ENCODE data around the gene HOXB3. TPM values are rescaled to one million over a fixed set of nuclear protein-coding genes. Genes with fewer than 3 reads are reported as not detected.
A peak's percentile ranks its signal among the peaks of the same experiment; 100 is the strongest.

Gene HOXB3
- total and polyA plus RNA-seq, 2 of the 13 experiments (the other 11 are each of a cell fraction or from before 2014, with no cell fraction given): not detected

DNA sequence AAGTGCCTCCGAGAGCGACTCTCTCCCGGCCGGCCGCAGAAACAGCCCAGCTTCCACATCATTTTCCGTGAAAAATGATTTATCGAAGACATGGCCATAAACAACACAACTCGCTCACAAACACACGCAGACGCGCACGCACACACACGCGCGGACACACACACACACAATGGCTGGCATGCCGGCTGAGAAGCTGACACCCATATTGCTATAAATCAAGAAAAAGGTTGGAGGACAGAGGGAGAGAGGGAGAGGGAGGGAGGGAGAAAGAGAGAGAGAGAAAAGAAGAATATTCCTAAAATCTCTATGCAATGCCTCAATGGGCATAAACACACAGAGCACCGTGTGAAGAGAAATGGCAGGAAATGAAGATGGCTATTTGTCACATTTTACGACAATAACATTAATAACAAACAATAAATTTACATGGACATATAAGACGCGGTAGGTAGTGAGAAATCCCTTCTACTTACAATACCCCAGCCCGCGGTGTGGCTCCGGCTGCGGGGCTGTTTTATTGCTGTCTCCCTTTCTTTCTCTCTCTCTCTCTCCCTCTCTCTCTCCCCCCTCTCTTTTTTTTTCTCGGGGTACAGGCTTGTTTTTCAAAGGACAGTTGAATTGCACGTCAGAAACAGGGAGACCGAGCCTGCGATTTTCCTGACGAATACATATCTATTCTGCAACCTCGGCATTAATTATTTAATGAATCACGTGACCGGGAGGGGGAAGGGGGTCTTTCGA, 21.4 kb downstream of the HOXB3 start:
- 0 out of 2 replicates have a peak, but pooled peaks cover 4% of the 10 kb centered on the region for H4K20me1 ChIP-seq (ENCODE audit: insufficient read depth, low read length)
- no peaks in the 10 kb centered on the region for H3K79me2 ChIP-seq (ENCODE audit: insufficient read depth, low read length)
- POLR2A ChIA-PET: no interaction called here
- no peak for DNase-seq (ENCODE audit: low spot score)
- CTCF ChIA-PET (ENCODE audit: low intra/inter-chr PET ratio, low total read pairs): no interaction called here
- H3K4me1 ChIP-seq (ENCODE audit: insufficient read depth, low read length): no peaks in the 10 kb centered on the region
- no peak for ATAC-seq
- H3K9ac ChIP-seq (ENCODE audit: insufficient read depth, low read depth, low read length): no peak overlapping the region
- no peak overlapping the region for H3K4me2 ChIP-seq (ENCODE audit: low read depth, low read length)
- peaks cover 22 to 95% of the 10 kb centered on the region in 2 experiments for H3K27me3 ChIP-seq (ENCODE audit: control insufficient read depth in 1 of 2, insufficient read depth in 2 of 2, low read length in 2 of 2)
- no peaks in the 10 kb centered on the region for H3K36me3 ChIP-seq (replicated peaks in 1 of 2; ENCODE audit: control insufficient read depth in 1 of 2, insufficient read depth in 2 of 2, low read length in 2 of 2)
- no peak for FAIRE-seq
- no peak overlapping the region for H3K27ac ChIP-seq (ENCODE audit: extremely low read length, insufficient read depth, low read length)
- H3K4me3 ChIP-seq (replicated peaks in 1 of 3; ENCODE audit: insufficient read depth in 1 of 3, low read depth in 2 of 3, low read length in 3 of 3): no peak overlapping the region
- no peaks in the 10 kb centered on the region for H3K9me3 ChIP-seq (ENCODE audit: low read length)
- BruUV-seq (replicated peaks): no TSS peak
- intact Hi-C loops (cut with micrococcal nuclease; ENCODE audit: unreplicated experiment) (no loop called here), in situ Hi-C loops (cut with HindIII; ENCODE audit: extremely low pct_ligation_motif_present, low pct_unique_long_range_greater_than_20kb) (no loop called here)
- no peak overlapping the region for H2AFZ ChIP-seq (ENCODE audit: low read length)
- 18% methylated on average over 33 of the region's 33 CpGs for WGBS (ENCODE audit: low lambda C conversion rate)
- TF ChIP-seq KMT2B (CRISPR knock-in tag; IDR thresholded peaks at IDR 0.05) (no peak), HNRNPK (IDR thresholded peaks at IDR 0.05; ENCODE audit: low read depth, low read length, poor library complexity, severe bottlenecking) (peak; percentile 15), FOXK2 (IDR thresholded peaks at IDR 0.05) (no peak), THYN1 (CRISPR knock-in tag; IDR thresholded peaks at IDR 0.05; ENCODE audit: borderline replicate concordance, low read depth) (no peak), MED8 (CRISPR knock-in tag; IDR thresholded peaks at IDR 0.05; ENCODE audit: insufficient replicate concordance) (no peak), MEIS2 (CRISPR knock-in tag; IDR thresholded peaks at IDR 0.05) (no peak), TCF7L2 (IDR thresholded peaks at IDR 0.05; ENCODE audit: low read depth, low read length) (no peak), RAD51 (IDR thresholded peaks at IDR 0.05; ENCODE audit: borderline replicate concordance) (peak; percentile 82), ZNF350 (CRISPR knock-in tag; IDR thresholded peaks at IDR 0.05; ENCODE audit: borderline replicate concordance, low read depth) (no peak), ZNF782 (CRISPR knock-in tag; IDR thresholded peaks at IDR 0.05; ENCODE audit: borderline replicate concordance) (no peak), MAFK (conservative IDR thresholded peaks at IDR 0.05 in 1 of 2, IDR thresholded peaks at IDR 0.05 in 1 of 2; ENCODE audit: low read length in 2 of 2) (peak; percentile 61 to 74; a peak in 3 of 4 replicates), KLF13 (CRISPR knock-in tag; IDR thresholded peaks at IDR 0.05) (no peak), MAFF (IDR thresholded peaks at IDR 0.05; ENCODE audit: low read depth, low read length) (peak; percentile 62)
- TF ChIP-seq, protein P1, sequence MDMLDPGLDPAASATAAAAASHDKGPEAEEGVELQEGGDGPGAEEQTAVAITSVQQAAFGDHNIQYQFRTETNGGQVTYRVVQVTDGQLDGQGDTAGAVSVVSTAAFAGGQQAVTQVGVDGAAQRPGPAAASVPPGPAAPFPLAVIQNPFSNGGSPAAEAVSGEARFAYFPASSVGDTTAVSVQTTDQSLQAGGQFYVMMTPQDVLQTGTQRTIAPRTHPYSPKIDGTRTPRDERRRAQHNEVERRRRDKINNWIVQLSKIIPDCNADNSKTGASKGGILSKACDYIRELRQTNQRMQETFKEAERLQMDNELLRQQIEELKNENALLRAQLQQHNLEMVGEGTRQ (IDR thresholded peaks at IDR 0.05; ENCODE audit: low read depth, low read length): peak; percentile 16; the same call in 1 of the 2 replicates
- TF ChIP-seq, protein P1 (CRISPR knock-in tag; IDR thresholded peaks at IDR 0.05; ENCODE audit: borderline replicate concordance): no peak
- TF ChIP-seq, protein P2, sequence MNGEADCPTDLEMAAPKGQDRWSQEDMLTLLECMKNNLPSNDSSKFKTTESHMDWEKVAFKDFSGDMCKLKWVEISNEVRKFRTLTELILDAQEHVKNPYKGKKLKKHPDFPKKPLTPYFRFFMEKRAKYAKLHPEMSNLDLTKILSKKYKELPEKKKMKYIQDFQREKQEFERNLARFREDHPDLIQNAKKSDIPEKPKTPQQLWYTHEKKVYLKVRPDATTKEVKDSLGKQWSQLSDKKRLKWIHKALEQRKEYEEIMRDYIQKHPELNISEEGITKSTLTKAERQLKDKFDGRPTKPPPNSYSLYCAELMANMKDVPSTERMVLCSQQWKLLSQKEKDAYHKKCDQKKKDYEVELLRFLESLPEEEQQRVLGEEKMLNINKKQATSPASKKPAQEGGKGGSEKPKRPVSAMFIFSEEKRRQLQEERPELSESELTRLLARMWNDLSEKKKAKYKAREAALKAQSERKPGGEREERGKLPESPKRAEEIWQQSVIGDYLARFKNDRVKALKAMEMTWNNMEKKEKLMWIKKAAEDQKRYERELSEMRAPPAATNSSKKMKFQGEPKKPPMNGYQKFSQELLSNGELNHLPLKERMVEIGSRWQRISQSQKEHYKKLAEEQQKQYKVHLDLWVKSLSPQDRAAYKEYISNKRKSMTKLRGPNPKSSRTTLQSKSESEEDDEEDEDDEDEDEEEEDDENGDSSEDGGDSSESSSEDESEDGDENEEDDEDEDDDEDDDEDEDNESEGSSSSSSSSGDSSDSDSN (CRISPR knock-in tag; IDR thresholded peaks at IDR 0.05): no peak
- TF ChIP-seq, protein P3, sequence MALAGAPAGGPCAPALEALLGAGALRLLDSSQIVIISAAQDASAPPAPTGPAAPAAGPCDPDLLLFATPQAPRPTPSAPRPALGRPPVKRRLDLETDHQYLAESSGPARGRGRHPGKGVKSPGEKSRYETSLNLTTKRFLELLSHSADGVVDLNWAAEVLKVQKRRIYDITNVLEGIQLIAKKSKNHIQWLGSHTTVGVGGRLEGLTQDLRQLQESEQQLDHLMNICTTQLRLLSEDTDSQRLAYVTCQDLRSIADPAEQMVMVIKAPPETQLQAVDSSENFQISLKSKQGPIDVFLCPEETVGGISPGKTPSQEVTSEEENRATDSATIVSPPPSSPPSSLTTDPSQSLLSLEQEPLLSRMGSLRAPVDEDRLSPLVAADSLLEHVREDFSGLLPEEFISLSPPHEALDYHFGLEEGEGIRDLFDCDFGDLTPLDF (CRISPR knock-in tag; IDR thresholded peaks at IDR 0.05): no peak
- TF ChIP-seq, protein P4, sequence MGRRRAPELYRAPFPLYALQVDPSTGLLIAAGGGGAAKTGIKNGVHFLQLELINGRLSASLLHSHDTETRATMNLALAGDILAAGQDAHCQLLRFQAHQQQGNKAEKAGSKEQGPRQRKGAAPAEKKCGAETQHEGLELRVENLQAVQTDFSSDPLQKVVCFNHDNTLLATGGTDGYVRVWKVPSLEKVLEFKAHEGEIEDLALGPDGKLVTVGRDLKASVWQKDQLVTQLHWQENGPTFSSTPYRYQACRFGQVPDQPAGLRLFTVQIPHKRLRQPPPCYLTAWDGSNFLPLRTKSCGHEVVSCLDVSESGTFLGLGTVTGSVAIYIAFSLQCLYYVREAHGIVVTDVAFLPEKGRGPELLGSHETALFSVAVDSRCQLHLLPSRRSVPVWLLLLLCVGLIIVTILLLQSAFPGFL (CRISPR knock-in tag; IDR thresholded peaks at IDR 0.05): no peak
